Measurements from ENCODE around the gene PPP3CA.

PPP3CA gene
- total RNA-seq = 44.3 to 58.3 reads per million in 2 donors

DNA sequence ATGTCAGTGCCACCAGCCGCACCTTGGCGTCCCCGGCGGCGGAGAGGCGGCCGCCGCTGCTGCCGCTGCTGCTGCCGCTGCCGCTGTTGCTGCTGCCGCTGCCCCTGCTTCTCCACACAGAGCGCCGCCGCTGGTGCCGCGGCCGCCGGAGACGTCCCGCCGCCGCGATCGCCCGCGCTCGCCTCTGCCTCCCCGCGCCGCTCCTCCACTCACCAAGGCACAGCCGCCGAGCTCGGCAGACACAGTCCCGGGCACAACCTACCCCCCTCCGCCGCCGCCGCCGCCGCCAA lies at the start of gene PPP3CA:
TSS of gene PPP3CA (minus strand) at position 260 of the 290 bp plus-strand sequence.
- no peak for DNase-seq

DNA sequence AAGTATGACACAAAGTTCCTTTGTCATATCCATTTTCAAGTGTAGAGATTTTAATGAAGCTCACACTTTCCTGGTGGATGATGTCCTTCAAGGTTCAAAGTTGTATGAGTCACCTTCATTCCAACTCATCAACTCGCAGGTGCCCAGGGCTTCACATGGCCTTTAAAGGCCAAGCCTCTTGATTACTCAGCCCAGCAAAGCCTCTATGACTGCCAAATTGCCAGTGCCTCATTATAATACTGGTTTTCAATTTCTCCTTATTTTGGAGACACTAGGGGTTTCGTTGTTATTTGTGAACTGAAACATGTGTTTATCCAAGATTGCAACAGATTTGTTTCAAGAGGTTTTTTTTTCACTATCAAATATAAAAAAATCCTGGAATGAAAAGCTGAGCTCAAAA lies 45.9 kb upstream of the PPP3CA start:
- DNase-seq = no peak

DNA sequence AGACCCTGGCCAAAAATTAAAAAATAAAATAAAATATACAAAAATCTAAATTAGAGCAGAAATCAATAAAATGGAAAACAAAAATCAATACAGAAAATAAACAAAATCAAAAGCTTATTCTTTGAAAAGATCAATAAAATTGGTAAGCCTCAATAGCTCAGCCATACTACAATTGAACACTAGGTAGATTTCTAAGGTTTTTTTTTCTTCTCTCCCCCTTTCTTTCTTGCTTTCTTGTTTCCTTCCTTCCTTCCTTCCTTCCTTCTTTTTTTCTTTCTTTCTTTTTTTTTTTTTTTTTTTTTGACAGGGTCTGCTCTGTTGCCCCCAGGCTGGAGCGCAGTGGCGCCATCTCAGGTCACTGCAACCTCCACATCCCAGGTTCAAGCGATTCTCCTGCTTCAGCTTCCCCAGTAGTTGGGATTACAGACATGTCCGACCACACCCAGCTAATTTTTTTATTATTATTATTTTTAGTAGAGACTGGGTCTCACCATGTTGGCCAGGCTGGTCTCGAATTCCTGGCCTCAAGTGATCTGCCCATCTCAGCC lies 23.4 kb upstream of the PPP3CA start:
- DNase-seq = no peak

DNA sequence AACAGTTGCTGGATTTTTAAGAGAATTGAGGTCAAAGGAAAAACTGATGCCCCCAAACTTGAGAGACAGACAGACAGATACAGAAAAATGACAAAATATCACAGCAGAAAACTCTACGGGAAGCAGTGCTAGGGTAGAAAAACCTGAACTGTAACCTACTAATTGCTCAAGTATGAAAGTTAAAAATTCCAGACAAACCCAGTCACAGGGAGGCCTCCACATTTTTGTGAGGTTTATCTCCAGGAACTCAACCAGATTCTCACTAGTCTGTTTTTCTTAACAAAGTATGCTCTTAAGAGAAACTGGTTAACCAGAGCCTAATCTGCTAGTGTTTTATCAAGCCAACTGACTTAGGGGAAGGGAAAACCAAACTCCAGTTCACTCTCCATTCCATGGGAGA lies 19.9 kb upstream of the PPP3CA start:
- no peak for DNase-seq

DNA sequence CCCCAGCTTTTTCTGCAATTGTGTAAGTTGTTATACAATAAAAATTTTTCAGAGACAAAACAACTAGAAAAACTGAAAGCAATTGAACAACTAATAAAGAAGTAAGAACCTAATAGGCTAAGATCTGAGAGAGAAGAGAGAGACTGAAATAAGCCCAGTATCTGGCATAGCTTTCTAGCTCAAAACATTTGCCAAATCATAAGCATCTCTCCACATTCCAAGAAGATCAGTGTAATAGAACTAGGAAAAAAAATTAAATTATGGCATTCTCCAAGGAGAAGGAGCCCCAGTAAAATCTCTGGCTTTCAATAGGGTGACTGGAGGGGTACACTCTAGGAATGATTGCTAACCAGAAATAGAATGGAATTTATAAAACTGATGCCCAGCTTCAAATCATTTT lies 19.0 kb upstream of the PPP3CA start:
- DNase-seq = no peak

DNA sequence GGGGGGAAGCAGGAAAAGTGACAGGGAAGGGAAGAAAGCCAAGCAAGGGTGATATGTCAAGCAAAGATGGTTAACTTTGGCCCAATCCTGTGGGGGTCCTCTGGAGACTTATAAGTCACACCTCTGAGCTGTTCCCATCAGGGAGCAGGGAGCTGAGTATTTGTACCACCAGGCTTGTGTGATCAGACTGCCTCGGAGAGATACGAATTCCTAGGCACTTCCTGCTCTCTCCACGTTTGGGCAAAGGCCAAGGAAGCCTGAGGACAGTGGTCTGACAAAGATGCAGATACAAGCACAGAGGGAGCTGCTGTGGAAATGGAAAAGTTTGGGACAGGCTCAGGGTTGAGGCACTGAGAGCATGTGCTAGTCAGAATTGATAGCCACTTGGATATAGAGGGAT lies 10.4 kb upstream of the PPP3CA start:
- no peak for DNase-seq

DNA sequence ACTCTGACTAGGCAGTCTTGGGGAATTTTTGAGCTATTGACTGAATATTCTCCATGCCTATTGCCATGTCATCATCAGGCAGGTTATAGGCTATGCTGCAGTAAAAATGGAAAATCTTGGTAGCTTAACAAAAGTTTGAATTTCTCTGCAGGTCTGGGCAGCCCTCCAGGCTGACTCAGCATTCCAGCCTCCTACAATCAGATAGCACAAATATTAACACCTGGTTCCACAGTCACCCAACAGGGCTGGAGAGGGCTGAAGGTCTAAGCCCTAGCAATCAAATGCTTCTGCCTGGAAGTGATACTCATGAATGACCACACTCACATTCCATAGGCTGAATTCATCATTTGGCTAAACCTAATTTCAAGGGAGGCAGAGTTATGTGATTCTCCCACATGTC lies 9.6 kb upstream of the PPP3CA start:
- DNase-seq = no peak

DNA sequence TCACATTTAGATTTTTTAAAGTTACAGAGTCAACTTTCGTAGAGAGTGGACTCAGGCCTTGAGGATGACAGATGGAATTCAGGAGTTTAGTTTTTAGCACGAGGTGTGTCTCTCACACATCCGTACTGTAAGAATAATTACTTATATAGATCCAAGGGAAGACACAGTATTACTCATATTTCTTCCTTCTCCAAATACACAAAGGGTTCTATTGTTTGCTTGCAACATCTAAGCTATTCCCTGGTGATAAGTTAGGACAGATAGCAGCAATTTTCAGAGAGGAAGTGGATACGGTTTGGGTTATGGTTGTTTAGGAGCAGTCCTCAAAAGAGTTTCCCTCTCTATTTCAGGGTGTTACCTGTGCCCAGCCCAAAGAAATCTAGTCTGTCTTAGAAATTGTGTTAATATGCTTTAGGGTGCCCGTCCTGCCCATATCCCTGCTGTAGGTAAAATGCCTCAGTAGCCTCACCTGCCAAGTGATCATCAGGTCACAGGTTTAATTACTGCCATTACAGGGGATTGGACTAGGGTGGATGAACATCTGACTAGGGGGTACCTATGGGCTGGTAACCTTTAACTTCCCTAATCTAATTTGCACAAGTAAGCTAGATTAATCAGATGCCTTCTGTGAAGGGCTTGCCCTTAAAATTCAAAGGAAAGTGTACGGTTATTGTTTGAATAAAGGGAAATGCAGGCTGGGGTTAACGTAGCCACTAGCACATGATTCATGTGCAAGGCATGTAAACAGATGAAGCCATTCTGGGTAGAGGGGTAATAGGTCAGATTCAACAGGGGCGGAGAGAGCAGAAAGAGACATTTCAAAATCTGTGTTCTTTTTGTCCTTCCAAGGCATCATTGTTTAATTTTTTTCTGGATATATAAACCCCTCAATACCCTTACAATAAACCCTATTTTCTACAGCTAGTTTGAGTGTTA lies 8.7 kb upstream of the PPP3CA start:
- DNase-seq = no peak

DNA sequence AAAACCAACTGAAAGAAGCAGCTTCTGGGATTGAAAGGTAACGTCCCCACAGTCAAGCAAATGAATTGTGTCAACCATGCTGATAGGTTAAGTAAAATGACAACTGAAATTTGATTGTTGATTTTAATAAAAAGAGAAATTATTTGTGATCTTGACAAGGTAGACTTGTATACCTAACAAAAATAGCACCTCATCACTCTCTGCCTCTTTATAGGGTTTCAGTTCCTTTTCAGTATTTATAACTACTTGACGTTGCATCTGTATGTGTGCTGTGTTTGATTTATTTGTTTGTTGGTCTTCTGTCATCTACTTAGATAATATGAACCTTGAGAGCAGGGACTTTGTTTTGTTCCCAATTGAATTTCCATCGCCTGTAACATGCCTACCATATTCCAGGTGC lies 7.9 kb upstream of the PPP3CA start:
- DNase-seq = no peak

DNA sequence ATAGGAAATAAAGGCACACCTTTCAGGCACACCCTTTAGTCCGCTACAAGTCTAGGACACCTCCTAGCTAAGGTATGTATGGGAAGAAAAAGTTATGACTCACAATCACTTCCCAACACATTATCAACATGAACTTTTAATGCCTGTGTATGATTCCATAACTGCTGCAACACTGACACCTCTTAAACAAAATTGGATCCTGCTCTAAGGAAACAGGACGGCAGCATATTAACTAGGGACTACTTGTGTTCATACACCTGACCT lies 2.4 kb upstream of the PPP3CA start:
- no peak for DNase-seq

DNA sequence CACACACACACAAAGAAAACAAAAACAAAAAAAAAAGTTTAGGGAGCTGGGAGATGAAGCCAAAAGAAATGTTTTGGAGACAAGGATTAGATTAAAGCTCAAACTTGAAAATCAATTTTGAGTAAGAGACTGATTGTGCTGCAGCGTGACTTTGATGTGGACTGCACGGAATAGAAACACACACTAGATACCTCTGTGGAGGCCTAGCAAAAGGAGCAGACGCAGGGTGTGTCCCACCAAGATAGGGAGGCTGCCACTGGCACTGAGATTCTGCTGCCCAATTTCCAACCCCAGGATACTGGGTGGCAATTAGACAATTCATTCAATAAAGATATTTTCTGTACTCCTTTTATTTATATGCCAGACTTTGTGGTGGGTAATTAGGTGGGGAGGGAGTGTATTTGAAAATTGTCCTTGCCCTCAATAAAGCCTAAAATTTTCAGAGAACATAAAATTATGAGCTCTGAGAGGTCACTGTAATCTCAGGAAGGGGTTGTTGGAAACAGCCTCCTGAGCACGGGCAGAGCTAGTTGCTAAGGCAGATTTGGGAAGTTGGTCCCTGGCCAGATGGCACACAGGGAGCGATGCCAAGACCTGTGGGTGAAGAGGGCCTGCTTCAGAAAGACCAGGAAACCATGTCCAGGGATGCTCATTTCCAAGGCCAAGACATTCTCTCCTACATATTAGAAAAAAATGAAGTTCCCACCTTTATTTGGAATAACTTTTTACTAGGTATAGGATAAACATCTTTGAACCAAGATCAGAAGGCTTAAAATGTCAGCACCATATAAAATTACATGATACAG lies 1.9 kb upstream of the PPP3CA start:
- DNase-seq = no peak

DNA sequence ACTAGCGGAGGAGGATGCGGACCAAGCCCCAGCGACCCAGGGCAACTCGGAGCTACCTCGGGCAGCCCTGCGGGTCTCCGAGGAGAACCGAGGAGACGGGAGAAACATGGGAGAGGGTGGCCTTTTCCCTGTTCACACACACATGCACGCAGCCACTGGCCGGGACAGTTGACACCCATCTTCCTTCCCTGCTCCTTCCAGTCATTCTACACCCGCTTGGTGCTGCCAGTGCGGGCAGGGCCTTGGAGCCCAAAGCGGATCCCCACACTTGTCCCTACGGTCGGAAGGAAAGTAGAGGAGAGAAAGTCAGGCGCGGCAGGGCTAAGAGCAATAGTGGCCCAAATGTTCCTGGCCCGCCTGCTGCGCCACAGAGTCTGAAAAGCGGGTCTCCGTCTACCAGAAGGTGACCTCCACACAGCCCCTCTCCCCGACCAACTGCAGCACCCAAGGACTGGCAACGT lies 1.1 kb upstream of the PPP3CA start:
- DNase-seq = peak in 2 of 5 experiments; percentile 1 to 7

DNA sequence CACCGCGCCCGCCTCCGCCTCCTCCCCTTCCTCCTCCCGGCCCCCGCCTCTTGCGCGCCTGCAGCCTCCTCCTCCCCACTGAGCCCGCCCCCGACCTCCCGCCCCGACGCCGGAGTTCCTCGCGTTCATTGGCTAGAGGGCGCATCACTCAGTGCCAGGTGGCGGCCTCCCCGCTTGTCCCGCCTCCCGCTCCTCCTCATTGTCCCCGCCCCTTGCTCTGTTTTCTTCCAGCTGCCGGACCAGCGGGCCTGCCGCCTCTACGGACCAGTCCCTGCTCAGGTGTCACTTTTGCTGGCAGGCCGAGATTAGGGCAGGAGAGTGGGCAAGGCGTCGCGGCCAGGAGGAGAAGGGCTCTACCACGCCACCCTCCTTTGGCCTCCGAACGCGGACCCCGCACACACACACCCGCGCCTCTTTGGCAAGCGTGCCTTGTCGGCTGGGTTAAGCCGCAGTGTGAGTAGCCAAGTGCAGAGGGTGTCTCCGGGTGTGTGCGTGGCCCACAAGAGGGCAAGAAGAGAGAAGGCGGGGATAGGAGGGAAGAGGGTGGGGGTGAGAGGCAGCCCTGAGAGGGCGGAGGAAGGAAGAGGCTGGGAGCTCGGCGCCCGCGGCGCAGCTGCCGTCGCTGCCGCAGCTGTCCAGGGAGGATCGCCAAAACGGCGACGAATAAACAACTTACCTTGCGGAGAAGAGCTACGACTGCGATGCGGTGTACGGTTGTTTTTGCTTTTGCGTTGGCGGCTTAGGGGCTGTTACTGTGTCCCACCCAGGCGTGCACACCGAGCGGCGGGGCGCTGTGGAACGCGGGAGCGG lies 436 bp upstream of the PPP3CA start:
- DNase-seq = peak; percentile 95 to 99 (median 98)

DNA sequence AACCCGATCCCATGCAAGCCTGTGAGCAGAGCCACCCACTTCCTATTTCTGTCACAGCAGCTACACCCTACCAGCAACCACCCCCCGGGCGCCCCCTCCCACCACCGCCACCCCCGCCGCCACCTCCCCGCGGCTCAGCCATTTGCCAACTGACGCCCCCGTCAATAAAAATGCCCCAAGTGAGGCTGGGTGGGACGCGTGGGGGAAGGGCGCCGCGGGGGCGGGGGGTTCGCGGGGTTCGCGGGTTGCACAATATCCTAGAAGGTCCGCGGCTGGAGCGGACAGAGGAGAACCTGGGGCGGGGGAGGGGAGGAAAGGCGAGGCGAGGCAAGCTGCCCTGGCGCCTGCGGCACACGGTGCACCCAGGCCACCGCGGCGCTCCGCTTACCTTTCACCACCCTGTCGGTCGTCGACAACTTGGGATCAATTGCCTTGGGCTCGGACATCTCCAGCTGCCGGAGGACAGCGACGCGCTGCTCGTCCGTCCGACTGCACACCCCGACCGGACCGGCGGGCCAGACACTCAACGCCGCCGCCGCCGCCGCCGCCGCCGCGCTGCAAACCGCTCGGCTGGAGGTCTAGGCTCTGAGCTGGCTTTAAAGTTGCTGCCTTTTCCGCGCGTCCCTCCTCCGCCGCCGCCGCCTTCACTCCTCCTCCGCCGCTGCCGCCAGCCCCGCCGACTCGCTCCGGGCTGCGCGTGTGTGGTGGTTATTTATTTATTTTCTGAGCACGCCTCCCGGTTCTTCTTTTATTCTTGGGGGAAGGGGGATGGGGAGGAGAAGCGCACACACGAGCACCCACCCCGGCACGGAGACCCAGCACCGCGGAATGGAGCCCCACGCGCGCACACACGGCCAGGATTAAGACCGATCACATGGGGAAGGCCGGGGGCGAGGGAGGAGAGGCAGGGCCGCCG lies 717 bp downstream of the PPP3CA start:
- DNase-seq = peak; percentile 30 to 79 (median 60)

DNA sequence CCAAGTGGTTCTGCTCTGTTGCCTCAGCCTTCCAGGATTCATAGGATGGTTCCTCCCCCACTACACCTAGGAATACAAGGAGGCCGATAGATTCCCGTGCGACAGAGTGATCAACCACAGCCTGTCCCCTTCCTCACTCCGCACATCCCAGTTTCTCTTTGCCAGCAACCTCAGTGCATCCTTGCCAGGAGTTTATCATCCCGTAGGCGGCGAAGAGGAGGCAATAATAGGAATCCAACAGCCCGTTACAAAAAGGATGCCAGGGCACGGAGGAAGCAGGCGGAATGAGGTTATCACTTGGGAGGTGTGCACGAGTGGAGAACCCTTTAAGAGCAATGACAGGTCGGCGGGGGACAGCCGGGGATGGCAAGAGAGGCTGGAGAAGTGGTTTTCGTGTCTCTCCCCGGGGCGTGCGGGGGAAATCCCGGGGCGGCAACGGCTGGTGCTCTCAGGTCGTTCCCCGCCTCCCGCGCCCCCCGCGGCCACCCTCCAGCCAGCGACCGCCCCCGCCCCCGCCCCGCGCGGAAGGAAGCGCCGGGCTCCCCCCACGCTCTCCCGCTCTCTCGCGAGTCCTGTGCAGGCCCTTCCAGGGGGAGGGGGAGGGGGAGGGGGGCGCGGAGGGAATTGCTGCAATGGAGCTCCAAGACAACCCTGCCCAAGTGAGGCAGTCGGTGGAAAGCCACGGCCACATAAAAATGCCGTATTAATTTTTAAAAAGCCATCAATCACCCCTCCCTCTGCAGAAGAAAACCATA lies 1.6 kb downstream of the PPP3CA start:
- DNase-seq = peak; percentile 22 to 77 (median 65)

DNA sequence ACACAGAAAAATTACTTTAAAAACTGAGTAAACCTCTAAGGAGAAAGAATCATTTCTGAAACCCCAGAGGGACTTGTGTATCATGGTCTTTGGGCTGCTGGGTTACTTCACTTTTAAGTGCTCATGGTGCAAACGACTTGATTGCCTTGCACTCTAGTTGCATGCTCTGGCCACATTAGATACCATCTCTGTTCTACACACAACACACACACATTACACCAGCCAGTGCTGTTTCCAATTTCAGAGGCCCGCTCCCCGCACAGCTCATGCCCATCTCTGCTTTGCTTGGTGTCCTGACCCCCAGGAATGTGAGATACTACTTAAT lies 2.1 kb downstream of the PPP3CA start:
- DNase-seq = peak in 1 of 5 experiments; percentile 85

DNA sequence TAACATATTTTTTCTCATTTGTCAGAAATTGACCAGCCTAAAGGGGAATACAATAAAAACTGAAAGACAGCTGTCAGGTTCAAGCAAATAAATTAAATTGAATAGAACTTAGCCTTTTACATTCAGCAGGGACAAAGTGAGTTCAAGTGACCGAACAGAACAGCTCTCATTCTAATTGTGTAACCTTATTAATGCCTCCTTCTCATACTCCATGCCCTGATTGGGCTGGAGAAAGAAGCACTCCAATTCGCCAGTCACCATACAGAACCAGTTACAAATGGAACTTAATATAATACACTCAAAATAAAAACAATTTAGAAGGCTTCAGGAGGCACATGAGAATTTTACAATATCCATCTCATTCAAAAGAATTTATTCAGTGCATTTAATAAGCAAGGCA lies 8.0 kb downstream of the PPP3CA start:
- DNase-seq = no peak

DNA sequence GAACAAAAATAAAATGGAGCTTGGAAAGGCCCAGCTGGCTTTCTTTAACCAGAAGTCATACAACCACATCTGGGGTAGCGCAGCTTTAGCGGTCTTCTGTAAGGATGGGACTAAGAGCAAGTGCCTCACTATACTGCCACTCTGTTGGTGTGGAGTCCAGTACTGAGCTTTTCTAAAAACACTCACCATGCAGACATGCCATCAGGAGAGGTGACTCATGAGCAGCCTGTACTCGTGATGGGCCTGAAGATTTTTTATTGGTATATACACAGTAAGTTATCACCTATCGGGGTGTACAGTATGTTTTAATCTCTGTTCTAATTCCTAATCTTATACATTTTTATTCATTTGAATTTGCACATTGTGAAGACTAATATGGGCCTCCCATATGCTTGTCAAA lies 9.6 kb downstream of the PPP3CA start:
- DNase-seq = no peak

DNA sequence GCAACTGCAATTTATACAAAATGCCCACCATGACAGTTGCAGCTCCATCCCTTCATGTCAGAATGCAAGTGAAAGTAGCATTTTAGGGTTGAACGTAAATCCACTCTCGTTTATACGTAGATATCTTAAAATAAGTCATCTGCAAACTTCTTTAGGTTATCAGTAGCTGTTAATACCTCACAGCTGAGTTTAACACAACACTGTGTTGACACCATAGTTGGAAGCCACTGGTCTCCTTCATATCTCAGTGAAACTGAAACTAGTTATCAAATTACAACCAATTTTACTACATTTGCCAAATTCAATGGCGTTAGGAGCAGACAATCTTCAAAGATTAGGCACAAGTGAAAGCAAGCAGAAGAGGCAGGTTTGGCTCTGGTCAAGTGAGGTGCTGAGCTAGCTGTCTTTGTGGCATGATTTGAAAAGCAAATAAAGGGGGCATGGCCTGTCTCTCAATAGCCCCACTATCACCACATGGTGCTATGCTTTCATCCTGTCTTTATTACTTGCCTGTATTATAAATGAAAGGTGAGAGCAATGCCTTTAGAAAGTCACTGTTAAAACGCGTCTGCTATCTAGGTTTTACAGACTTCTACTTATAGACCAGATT lies 12.3 kb downstream of the PPP3CA start:
- peak in 1 of 5 experiments; percentile 83 for DNase-seq

DNA sequence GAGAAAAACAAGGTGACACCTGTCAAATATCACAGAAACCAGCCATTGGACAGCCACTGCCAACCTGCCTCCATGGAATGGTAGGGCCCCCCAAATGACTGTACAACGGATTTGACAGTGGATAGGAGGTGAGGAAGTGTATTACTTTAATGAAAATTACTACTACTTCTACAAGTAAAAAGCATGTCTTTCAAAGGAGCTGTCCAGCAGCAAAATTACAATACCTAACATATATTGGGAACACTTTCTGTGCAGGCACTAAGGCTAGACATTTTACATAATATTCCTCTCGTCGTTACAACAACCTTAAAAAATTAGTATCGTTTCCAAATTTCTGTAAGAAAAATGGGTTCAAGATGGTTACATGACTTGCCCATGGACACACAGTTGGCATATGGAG lies 14.9 kb downstream of the PPP3CA start:
- no peak for DNase-seq

DNA sequence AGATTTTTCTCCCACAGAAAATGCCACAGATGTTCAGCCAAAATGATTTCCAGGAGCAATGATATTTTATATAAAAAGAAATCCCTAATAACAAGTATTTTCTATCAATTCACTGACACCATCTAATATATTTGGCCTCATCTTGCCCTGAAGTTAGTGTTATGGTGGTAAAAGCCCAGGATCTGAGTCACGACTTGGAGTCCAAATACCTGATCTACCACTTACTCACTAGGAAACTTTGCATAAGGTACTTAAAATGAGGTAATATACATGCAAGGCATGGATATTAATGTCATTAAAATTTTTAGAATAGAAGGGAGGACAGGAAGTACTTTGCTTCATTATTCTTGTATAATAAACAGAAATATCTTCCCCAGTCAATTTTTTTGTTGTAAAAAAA lies 16.3 kb downstream of the PPP3CA start:
- DNase-seq = no peak
